Neural crest cell (in vitro differentiated cells): Measurements from ENCODE around the gene ZNF341. TPM values are rescaled to one million over a fixed set of nuclear protein-coding genes. Genes with fewer than 3 reads are reported as not detected.

Source experiments
- DNase-seq: peaks from one replicate; pipeline ENCODE4 v3.0.0; 2021; ENCODE audit warnings: low read depth, mixed read lengths, low spot score
- H3K27ac Mint-ChIP-seq: one replicate; pipeline ENCODE4 v1.8.0; 2021; ENCODE audit warnings: mild to moderate bottlenecking, mixed read lengths; ENCODE audit not compliant: unreplicated experiment
- H3K27me3 Mint-ChIP-seq: 2 replicates; pipeline ENCODE4 v1.8.0; 2021; ENCODE audit warnings: low read depth, mild to moderate bottlenecking, mixed read lengths
- H3K36me3 Mint-ChIP-seq: 2 replicates; pipeline ENCODE4 v1.8.0; 2021; ENCODE audit warnings: low read depth, mild to moderate bottlenecking, mixed read lengths
- H3K4me1 Mint-ChIP-seq: 2 replicates; pipeline ENCODE4 v1.8.0; 2021; ENCODE audit warnings: mixed read lengths
- H3K4me3 Mint-ChIP-seq: one replicate; pipeline ENCODE4 v1.8.0; 2021; ENCODE audit warnings: mild to moderate bottlenecking, mixed read lengths
- H3K9me3 Mint-ChIP-seq: 2 replicates; pipeline ENCODE4 v1.8.0; 2021; ENCODE audit warnings: mixed read lengths
- total RNA-seq: library from RNA; stranded (reverse); gene quantifications from 2 replicates; pipeline ENCODE4 v1.2.1, GENCODE V29; 2021
- TF ChIP-seq, protein P1 (sequence below): fragments of 200-600 bp; sonication (generic); conservative IDR thresholded peaks from 2 replicates; pipeline ENCODE4 v1.5.0; 2021; ENCODE audit warnings: antibody characterized with exemption, mild to moderate bottlenecking

The ZNF341 gene
- total RNA-seq, 1 donor from 2014 or later: 5.1 TPM

DNA sequence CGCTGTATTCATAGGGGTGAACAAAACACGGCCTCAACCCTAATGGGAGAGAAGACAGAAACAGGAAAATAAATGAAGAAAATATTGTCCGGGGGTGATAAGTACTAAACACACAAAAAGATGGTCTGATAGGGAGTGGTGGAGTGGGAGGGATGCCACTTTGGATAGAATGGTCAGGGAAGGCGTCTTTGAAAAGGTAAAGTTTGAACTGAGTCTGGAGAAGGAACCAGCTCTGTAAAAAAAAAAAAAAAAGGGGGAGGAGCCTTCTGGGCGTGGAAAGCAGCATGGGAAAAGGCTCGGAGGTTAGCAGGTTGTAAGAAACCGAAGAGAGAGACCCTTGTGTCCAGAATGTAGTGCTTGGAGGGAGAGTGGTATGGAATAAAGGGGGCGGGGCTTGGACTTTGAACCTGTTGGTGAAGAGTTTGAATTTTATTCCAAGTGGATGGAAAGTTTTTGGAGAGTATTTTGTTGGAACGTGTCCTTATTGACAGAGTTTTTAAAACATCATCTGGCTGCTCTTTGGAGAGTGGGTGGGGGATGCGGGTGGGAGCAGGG is 81.2 kb downstream of the ZNF341 start:
- Mint-ChIP-seq H3K36me3 (no peaks in the 10 kb centered on the region), H3K27ac (no peak overlapping the region), H3K4me1 (peaks cover 42% of the 10 kb centered on the region), H3K27me3 (no peaks in the 10 kb centered on the region), H3K4me3 (peak overlapping the region; percentile 94), H3K9me3 (no peaks in the 10 kb centered on the region)
- TF ChIP-seq, protein P1, sequence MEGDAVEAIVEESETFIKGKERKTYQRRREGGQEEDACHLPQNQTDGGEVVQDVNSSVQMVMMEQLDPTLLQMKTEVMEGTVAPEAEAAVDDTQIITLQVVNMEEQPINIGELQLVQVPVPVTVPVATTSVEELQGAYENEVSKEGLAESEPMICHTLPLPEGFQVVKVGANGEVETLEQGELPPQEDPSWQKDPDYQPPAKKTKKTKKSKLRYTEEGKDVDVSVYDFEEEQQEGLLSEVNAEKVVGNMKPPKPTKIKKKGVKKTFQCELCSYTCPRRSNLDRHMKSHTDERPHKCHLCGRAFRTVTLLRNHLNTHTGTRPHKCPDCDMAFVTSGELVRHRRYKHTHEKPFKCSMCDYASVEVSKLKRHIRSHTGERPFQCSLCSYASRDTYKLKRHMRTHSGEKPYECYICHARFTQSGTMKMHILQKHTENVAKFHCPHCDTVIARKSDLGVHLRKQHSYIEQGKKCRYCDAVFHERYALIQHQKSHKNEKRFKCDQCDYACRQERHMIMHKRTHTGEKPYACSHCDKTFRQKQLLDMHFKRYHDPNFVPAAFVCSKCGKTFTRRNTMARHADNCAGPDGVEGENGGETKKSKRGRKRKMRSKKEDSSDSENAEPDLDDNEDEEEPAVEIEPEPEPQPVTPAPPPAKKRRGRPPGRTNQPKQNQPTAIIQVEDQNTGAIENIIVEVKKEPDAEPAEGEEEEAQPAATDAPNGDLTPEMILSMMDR: no peak
- peak; percentile 32 for DNase-seq

DNA sequence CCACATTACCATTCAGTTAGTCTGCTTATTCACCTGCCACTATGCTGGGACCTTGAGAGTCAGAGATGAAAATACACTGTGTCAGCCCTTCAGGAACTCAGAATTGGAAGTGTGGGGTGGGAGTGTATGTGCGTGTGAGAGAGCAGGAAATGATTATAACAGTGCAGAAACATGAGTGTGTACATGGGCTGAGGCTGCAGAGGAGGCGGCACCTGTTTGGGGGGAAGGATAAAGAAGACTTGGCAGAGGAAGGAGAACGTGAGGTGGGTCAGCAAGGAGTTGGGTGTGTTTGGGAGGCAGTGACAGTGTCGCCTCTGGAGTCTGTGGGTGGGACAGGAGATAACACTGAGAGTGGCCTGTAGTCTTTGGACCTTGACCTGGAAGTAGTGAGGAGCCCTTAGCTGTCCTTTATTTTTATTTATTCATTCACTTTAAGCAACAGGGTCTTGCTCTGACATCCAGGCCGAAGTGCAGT is 82.5 kb downstream of the ZNF341 start:
- Mint-ChIP-seq H3K36me3 (no peaks in the 10 kb centered on the region), H3K4me3 (peak overlapping the region; percentile 69), H3K9me3 (no peaks in the 10 kb centered on the region), H3K27me3 (no peaks in the 10 kb centered on the region), H3K4me1 (peaks cover 43% of the 10 kb centered on the region), H3K27ac (peak overlapping the region; percentile 90)
- TF ChIP-seq, protein P1: no peak
- no peak for DNase-seq

DNA sequence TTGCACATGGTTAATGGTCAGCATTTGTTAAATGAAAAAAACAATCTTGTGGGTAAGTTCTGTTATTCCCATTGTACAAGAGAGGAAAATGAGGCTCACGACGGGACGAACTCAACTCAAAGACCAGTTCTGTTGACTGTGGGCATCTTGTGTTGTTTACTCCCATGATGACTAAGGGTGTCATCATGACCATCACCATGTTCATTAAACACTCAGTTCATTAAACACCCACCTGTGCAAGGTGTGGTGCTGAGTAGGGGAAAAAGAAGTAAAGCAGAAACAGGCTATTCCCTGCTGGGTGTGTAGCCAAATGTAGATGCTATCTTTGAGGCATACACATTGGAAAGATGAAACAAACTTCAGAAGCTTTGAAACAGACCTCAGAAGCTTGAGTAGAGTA is 83.9 kb downstream of the ZNF341 start:
- TF ChIP-seq, protein P1: no peak
- H3K27me3 Mint-ChIP-seq: no peaks in the 10 kb centered on the region
- H3K27ac Mint-ChIP-seq: no peak overlapping the region
- H3K36me3 Mint-ChIP-seq: no peaks in the 10 kb centered on the region
- DNase-seq: no peak
- H3K4me1 Mint-ChIP-seq: peaks cover 50% of the 10 kb centered on the region
- H3K4me3 Mint-ChIP-seq: no peak overlapping the region
- H3K9me3 Mint-ChIP-seq: no peaks in the 10 kb centered on the region

DNA sequence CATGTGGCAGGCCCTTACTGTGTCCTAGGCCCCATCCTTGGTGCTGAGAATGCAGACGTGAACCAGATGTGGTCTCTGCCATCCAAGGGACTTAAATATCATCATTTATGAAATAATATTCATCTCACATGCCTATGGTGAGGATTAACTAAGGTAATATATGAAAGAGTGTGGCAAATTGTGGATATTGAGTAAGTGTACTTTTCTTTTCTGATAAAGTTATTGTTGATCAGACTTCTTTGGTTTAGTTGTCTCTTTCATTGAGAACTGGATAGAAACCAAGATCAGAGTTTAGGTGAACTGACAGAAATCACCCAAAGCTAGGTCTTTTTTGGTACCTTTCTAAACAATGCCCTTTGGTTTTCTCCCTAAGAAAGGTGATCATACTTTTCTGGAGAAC is 84.4 kb downstream of the ZNF341 start:
- Mint-ChIP-seq H3K9me3 (no peaks in the 10 kb centered on the region), H3K27ac (no peak overlapping the region), H3K36me3 (no peaks in the 10 kb centered on the region), H3K4me1 (peaks cover 45% of the 10 kb centered on the region), H3K27me3 (no peaks in the 10 kb centered on the region), H3K4me3 (no peak overlapping the region)
- DNase-seq: no peak
- TF ChIP-seq, protein P1: no peak

DNA sequence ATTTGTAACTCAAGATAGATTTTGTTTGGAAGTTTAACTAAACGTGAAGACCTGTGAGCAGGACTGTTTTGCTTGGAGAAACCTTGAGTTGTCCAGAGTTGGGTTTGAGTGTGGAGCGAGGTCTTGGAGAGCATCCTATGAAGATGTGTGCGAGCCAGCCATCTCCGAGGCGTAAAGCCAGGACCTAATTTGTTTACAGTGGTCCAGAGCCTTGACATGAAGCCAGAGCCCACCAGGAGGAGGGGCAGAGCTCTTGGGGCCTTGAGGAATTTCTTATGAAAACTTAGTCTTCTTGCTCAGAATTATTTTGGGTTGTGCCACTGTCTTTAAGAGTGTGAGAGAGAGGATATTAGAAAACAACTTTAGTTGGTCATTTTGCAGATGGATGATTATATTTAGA is 85.6 kb downstream of the ZNF341 start:
- H3K4me1 Mint-ChIP-seq: peaks cover 36% of the 10 kb centered on the region
- H3K9me3 Mint-ChIP-seq: no peaks in the 10 kb centered on the region
- DNase-seq: no peak
- TF ChIP-seq, protein P1: no peak
- no peaks in the 10 kb centered on the region for H3K27me3 Mint-ChIP-seq
- no peaks in the 10 kb centered on the region for H3K36me3 Mint-ChIP-seq
- no peak overlapping the region for H3K27ac Mint-ChIP-seq
- H3K4me3 Mint-ChIP-seq: no peak overlapping the region
